ENCODE results near the gene DBP.

DBP gene

DNA sequence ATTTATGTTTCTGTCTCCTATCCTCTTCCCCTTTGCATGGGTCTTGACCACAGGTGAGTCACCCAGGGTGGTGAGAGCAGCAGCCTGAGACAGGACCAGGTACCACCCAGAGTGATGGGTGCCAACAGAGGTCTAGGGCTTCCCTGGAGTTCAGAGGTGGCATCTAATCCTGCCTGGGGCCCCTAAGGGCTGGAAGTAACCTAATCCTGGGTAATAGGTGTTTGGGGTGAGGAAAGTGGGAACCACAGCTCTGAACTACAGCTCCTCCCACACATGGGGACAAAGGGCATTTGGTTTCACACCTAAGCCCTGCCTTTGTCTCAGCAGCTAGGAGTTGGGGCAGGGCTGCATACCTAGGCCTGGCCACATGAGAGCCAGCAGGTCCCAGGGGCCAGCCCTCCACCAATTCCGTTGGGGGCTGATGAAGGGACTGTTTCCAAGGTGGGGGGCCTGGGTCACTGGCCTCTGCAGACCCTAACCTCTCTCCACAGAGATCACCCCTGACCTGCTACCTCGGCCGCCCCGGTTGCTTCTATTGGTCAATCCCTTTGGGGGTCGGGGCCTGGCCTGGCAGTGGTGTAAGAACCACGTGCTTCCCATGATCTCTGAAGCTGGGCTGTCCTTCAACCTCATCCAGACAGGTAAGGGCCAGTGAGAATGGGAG is 9.8 kb downstream of the DBP start:
- DNase-seq (ENCODE audit: low spot score) = no peak

DNA sequence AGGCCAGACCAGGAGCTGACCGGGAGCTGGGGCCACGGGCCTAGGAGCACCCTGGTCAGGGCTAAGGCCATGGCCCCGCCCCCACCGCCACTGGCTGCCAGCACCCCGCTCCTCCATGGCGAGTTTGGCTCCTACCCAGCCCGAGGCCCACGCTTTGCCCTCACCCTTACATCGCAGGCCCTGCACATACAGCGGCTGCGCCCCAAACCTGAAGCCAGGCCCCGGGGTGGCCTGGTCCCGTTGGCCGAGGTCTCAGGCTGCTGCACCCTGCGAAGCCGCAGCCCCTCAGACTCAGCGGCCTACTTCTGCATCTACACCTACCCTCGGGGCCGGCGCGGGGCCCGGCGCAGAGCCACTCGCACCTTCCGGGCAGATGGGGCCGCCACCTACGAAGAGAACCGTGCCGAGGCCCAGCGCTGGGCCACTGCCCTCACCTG is 11.3 kb downstream of the DBP start:
- no peak for DNase-seq (ENCODE audit: low spot score)

DNA sequence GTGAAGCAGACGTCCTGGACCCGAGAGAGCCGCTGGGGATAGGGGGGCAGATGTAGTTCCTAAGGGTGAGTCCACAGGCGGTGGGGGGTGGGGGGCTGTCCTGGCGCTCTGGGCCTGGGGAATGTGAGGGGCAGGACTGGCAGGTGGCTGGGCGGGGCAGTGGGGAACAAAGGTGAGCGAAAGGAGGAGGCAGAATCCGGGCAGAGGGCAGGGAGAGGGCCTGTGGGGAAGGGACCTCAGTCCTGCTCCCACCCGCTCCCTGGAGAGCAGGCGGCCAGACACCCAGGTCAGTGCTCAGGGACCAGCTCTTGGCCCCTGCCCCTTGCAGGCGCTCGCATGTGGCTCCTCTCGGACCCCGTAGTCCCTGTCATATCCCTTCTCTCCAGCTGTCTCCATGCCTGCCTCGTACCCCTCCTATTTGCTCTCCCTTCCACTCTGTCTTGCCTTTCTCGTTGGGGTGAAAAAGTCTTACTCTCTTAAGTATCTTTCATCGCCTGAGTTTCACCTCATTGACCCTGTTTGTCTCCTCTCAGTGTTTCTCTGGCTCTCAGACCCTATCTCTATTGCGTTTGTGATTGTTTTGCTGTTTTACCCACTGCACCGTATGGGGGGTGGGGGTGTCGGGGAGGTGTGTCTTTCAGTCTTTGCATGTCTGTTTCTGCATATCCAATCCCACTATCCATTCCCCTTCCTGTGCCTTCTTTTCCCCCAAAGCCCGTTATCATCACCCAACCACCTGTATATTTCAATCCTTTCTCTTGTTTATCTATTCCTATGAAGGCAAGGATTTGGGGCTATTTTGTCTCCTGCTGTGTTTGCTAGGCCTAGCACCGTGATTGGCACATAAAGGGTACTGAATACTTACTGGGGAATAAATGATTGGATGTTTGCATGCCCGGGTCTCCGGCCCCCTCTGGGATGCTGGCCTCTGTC is 12.1 kb downstream of the DBP start:
- no peak for DNase-seq (ENCODE audit: low spot score)

DNA sequence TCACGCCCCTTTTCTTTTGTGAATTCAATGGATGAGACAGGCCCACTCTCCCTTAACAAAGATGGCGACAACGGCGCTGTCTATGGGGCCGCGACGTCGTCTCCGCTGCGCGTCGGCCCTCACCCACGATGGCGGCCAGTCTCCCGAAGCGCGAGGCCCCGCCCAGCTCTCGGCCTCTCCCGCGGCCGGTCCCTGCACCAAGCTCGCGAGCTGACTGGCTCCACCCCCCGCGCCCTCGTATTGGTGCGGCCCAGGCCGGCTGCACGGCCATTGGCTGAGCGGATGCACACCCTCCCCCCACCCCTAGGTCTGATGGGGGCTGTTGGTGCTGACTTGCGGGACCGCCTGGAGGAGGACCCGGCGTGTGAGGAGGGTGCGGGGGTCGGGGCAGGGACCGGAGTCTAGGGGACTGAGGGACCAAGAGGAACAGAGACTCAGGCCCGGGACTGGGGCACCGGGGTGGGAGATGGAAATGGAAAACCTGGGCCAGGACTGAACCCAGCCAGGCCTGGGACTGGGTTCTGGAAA is 13.0 kb downstream of the DBP start:
- DNase-seq (ENCODE audit: low spot score) = peak; percentile 96

DNA sequence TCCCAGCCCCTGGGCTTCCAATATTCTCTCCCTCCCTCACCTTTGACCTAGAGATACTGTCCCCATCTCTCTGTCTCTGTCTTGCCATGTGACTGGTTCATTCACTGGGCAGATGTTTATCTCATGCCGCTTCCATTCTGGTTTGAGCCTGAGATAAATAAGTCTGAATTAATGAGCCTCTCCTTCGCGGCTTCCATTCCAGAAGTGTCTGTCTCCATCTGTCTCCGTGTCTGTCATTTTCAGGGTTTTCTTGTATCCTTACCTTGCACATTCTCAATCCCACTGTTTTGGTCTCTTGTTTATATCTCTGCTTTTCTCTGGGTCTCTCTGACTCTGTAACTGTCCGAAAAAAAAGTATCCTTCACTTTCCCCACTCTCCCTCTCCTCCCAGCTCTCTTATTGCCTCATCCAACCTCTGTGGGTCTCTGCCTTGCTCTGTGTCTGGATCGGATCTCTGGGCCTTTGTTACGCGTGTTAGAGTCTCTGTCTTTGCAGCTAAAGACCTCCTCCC is 13.6 kb downstream of the DBP start:
- DNase-seq (ENCODE audit: low spot score) = no peak

DNA sequence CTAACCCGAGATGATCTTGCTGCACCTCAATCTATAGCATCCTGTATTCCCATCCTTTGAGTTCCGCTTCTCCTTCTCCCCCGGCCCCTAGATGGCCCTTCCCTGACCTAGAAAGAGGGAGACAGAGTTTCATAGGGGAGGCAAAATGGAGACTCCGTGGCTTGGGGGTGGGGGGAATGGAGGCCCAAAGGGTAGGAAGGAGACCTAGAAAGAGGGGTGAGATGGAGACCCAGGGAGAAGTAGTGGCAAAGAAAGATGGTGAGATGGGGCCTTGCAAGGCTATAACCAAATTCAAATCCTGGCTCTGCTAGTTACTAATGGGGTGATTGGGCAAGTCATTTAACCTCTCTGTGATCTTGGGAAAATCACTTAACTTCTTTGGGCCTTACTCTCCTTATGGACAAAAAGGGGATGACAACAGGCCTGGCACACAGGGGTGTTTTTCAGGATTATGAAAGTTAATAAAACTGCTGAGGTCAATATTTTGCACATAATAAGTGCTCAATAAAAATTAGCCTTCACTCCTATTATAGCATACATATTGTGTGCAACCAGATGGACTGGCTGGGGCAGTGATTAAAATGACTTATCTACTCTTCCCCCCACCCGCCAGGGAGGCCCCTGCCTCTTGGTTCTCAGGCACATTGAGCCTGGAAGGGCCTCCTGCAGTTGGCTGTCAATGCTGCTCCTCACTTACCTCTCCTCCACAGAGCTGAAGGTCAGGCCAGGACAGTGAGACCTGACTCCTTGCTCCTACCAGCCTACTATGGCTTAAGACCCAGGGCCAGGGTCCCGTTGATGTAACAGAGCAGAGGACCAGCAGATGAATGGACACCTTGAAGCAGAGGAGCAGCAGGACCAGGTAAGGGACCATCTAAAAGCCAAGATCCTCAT is 17.2 kb downstream of the DBP start:
- no peak for DNase-seq (ENCODE audit: low spot score)

DNA sequence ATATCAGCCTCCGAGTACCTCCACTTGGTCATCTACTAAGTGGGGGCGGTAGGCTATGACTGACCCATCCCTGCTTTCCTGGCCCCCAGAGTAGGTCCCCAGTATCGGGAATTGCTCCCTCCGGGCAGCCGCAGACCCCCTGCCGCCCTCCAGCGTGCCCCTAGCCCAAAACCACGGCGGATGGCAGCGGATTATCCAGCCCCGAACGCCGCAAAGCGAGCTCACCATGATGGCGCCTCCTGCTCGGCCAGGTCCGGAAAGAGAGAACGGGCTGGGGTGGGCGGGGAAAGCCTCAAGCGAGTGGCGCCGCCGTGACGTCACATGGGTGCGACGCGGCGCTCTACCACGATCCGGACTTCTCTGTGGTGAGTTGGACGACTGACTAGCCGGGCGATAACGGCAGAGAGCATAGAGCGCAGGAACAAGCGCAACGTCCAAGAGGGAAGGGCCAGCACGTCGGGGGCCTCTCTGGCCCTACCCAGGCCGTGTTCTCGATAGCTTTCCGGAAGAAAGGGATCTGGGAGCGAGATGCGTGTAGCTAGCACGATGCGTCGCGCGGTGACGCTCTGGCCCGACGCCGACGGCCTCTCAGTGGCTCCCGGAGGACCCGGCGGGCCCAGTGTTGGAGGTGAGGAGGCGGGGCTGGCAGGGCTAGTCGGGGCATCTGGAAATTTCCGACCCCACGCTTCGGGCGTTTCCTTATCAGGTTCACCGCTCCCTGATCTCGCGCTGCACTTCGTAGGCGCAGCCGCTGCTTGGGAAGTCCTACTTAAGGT is 18.1 kb downstream of the DBP start, which contains the start of the genes RPL18 and SPHK2:
TSS of gene RPL18 (minus strand) at position 263 of the 776 bp plus-strand sequence. CDS start at position 228, 35 bp downstream.
TSS of gene SPHK2 (plus strand) at position 591 of the 776 bp plus-strand sequence. CDS start 1,009 bp downstream, outside the sequence.
- DNase-seq (ENCODE audit: low spot score) = peak; percentile 98

DNA sequence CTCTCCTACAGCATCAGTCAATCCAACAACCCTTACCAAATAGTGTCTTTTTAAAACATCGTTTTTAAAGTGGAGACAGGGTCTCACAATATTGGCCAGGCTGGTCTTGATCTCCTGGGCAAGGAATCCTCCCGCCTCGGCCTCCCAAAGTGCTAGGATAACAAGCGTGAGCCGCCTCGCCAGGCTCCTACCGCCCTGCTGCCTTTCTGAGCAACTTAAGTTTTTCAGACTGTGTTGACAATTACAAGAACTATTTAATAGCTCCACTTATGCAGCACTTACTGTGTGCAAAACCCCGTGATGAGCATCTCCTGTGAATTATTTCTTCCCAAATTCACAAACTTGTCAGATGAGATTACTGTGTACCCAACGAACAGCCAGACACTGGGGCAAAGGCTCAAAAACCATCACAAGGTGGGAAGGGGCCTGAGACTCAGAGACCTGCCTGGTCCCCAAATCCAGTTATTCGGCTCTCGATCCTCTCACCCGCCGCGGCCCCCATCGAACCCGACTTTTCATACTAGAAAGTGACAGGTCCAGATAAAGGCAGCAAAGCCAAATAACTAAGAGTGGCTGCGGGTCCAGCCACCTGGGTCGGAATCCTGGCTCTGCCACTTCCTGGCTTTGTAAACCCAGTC is 18.8 kb downstream of the DBP start:
- no peak for DNase-seq (ENCODE audit: low spot score)

DNA sequence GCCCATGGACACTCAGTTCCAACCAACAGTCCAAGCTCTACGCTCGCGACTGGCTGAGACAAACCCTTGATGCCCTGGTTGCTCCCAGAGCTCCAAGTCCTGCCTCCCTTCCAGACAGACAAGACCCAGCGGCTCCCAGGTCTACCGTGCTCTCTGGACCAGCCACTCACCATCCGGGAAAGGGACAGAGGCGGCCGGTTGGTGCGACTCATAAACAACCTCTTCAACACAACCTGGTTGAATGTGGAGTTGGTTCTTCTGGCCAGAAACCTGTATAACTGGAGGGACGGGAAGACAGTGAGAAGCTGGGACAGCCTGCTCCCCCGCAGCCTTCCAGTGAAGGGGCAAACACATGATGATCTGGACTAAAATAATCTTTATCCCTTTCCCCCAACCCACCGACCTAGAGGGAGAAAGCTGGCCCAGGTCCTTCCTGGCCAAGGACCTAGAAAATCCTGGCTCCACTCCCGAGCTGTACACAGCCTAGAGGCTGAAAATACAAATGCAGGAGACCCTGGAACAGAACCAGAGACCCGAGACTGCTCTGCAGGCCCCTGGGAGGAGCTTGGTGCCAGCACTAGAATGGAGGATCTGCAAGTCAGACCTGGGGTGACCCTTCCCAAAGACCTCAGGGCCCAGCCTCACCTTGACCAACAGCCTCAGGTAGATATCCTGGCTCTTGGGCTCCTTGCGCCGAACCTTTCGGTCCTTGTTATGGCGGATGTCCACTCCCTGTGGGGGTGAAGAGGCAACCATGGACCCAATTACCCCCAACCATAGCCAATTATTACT is 19.8 kb downstream of the DBP start:
- no peak for DNase-seq (ENCODE audit: low spot score)

DNA sequence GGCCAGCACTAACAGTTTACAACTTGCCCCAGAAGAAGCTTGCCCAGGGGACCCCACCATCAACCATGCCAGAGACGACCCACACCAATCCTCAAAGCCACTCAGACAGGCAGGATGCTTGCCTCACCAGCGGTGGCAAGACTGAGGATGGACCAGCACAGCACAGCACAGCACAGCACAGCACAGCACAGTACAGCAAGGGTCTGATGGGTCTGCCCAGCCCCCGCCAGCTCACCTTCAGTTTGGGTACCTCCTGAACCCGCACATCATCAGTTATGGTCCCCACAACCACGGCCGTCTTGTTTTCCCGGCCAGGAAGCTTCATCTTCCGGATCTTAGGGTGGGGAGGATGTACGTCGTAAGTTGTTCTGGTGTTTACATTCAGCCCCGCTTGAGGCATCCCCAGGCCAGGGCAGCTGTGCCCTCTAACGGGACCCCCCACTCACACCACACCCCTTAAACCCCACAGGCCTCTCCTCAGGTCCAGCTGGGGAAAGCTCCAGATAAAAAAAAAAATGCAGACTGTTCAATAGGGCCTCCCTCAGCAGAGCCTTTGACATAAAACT is 20.6 kb downstream of the DBP start:
- no peak for DNase-seq (ENCODE audit: low spot score)

DNA sequence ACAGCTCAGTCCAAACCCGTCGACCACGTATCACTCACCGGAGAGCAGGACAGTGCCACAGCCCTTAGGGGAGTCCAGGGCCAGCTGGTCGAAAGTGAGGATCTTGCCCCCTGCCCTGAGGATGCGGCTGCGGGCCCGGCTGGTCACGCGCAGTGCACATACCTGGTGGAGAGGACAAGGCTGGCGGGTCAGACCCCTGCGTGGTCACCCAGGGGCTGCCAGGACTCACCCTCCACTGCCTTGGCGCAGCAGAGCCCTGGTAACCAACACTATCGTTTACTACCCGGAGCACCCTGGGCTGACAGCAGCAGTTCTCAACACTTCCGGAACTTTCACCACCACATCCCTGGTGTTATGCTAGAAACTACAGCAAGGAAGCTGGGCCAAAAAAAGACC is 21.1 kb downstream of the DBP start:
- DNase-seq (ENCODE audit: low spot score) = no peak

DNA sequence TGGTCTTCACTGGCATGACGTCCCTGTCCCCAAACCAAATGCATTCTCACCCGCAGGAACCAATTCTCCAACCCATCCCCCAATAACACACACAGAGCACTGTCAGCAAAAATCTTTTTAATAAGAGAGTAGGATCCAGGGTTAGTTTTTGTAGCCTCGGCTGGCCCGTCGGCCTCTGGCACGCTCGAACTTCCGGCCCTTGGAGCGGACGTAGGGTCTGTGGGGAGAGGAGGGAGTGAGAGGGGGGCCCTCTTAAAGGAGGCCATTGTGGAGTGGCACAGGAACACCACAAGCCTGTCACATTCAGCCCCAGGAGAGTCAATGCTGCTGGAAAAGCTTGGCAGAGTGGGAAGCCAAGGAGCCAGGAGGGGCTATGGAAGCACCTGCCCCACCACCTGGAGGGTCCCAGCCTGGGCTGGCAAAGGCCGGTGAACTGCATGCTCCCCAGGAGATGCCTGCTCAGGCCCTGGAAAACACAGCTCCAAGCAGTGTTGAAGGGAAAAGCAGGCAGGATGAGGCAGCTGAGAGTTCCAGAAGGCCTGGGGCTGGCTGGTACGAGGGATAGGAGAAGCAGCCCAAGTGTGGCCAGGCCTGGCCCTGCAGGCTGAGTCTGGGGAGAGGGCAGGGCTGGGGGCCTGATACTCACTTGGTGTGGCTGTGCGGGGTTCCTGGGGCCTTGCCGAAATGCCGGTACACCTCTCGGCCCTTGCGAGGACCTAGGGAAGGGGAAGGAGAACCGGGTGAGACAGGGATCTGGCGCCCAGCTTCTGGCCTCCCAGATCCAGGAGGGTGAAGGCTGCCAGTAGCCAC is 21.7 kb downstream of the DBP start:
- no peak for DNase-seq (ENCODE audit: low spot score)

DNA sequence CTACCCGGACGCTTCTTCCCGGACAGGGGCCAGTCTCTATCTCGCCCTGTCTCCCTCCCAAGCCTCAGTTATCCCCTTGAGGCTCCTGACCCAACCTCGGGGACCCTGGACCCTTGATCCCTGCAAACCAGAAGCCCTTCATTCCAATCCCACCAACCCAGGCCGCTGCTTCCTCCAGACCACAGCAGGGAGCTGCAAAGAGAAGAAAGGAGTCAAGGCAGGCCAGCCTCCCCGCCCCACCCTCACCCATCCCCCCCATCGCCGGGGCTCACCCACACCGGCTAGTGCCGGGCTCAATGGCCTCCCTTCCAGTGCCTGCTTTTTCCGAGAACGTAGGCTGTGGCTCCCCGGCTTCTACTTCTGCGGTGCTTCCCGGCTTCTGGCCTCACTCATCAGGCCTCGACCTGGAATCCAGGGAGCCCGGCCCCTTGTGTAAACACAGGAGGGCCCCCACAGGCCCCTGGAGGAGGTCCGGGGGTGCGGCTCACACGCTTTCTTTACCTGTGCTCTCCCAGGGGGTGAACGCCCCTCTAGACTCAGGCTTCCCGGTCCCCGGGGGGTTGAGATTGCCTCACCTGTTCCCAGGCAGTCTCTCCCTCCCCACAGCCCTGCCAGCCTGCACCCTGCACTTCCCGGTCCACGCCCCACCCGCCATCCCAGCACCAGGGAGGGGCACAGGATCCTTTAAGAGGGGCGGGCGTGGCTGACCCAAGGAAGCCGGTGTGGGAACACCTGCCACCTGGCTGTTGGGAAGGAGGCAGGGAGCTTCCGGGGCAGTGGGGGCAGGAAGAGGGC is 22.5 kb downstream of the DBP start, which contains the start of gene FAM83E:
TSS of gene FAM83E (minus strand) at position 641 of the 795 bp plus-strand sequence. CDS start 1,704 bp downstream, outside the sequence.
- no peak for DNase-seq (ENCODE audit: low spot score)

DNA sequence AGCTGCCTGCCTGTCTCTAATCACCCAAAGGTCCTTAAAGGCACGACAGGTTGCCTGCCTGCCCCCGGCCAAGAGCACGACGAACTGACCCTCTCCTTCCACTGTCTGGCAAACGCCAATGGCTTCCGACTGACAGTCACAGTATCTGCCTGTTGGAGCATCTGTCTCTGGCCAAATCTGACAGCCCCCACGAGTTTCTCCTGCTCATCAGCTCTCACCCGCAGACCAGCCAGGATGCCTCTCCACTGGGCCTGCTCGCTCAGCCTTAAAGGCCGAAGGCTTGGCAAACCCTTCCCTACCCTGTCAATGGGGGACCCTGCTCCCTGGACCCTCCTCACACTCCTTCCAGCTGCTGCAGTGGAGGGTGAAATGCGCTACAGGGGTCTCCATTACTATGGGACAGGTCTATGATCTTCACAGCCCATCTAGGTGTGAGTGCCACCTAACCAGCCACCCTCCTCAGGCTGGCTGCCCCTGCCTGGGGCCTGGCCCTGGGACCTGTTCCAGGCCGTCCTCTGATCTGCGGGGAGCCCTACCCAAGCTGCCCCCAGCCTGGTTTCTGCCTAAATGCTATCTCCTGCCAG is 23.2 kb downstream of the DBP start:
- DNase-seq (ENCODE audit: low spot score) = no peak

DNA sequence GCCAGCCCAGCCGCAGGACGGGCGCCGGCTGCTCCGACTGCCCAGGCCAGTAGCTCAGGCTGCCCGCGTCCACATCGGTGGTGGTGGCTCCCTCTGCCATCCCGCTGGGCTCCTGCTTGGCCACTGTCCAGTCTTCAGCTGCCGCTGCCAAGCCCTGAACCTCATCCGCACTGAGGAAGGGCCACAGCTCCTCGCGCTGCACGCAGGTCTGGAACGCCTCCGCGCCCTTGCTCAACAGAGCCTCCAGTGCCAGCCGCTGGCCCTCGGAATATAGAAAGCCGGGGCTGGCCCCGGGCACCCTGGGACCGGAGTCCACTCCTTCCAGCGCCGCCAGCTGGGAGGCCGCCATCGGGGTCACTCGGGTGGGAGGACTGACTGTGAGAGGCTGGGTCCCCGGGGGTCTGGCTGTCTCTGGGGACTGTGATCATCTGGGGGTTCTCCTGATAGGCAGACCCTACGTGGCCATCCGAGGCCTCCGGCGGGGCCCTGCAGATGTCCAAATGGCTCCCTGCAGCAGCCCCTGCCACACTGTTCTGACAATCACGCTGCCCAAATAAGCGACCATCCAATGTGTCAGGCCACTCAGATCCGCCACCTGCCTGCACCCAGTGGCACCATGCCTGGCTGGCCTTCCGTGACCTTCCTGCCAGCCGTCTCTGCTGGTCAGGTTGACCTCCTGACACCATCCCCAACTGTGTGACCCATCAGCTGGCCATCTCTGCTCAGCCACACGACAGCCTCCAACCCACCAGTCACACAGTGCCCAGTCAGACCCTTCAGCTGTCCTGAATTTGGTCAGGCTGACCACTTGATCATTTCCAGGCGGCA is 23.9 kb downstream of the DBP start:
- no peak for DNase-seq (ENCODE audit: low spot score)

DNA sequence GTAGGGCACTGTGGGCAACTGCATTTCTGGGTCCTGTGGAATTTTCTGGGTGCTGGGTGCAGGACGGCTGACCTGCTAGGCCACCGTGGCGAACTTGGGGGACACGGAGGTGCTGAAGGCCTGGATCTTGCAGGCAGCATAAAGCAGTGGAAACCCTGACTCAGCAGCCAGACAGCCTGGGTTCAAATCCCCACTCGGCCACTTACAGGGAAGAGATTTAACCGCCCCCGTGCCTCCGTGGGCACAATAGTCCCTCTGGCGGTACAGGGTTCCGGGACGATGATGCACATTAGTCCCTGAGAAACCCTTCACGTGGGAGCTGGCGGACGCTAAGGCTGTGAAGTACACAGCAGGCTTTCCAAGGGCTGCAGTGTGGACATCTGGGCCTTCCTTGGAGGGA is 25.3 kb downstream of the DBP start:
- no peak for DNase-seq (ENCODE audit: low spot score)
